ENCODE results near the gene MTMR12.

Gene MTMR12

GRCh38 chr5:32312595-32313332, at the start of gene MTMR12:
TSS of gene MTMR12 (minus strand) at chr5:32312939. CDS start at chr5:32312838, 101 bp downstream.
- peak; percentile 100 for DNase-seq (ENCODE audit: low read depth)

GRCh38 chr5:32362527-32362926, 49.8 kb upstream of the MTMR12 start:
- no peak for DNase-seq (ENCODE audit: low read depth)

GRCh38 chr5:32360906-32361305, 48.2 kb upstream of the MTMR12 start:
- no peak for DNase-seq (ENCODE audit: low read depth)

- DNase-seq (ENCODE audit: low read depth), result no peak
Observed at GRCh38 chr5:32358611-32359010, 45.9 kb upstream of the MTMR12 start.

- DNase-seq (ENCODE audit: low read depth), result no peak
Observed at GRCh38 chr5:32357658-32358057, 44.9 kb upstream of the MTMR12 start.

- no peak for DNase-seq (ENCODE audit: low read depth)
Observed at GRCh38 chr5:32355686-32356085, 42.9 kb upstream of the MTMR12 start.

- DNase-seq (ENCODE audit: low read depth), result no peak
Observed at GRCh38 chr5:32353420-32353819, 40.7 kb upstream of the MTMR12 start.

GRCh38 chr5:32352685-32353084, 39.9 kb upstream of the MTMR12 start:
- DNase-seq (ENCODE audit: low read depth), result no peak

- no peak for DNase-seq (ENCODE audit: low read depth)
Observed at GRCh38 chr5:32346869-32347268, 34.1 kb upstream of the MTMR12 start.

GRCh38 chr5:32343058-32343672, 30.4 kb upstream of the MTMR12 start:
- no peak for DNase-seq (ENCODE audit: low read depth)

- DNase-seq (ENCODE audit: low read depth), result no peak
Observed at GRCh38 chr5:32342656-32343055, 29.9 kb upstream of the MTMR12 start.

GRCh38 chr5:32339878-32340277, 27.1 kb upstream of the MTMR12 start:
- no peak for DNase-seq (ENCODE audit: low read depth)

GRCh38 chr5:32339198-32339597, 26.5 kb upstream of the MTMR12 start:
- no peak for DNase-seq (ENCODE audit: low read depth)

GRCh38 chr5:32332966-32333365, 20.2 kb upstream of the MTMR12 start:
- DNase-seq (ENCODE audit: low read depth), result no peak

GRCh38 chr5:32332361-32332760, 19.6 kb upstream of the MTMR12 start:
- DNase-seq (ENCODE audit: low read depth), result no peak

GRCh38 chr5:32331935-32332274, 19.2 kb upstream of the MTMR12 start:
- no peak for DNase-seq (ENCODE audit: low read depth)

GRCh38 chr5:32331217-32331934, 18.6 kb upstream of the MTMR12 start:
- no peak for DNase-seq (ENCODE audit: low read depth)

GRCh38 chr5:32330126-32330971, 17.6 kb upstream of the MTMR12 start:
- DNase-seq (ENCODE audit: low read depth), result no peak

- peak; percentile 17 for DNase-seq (ENCODE audit: low read depth)
Observed at GRCh38 chr5:32329395-32329834, 16.7 kb upstream of the MTMR12 start.

GRCh38 chr5:32326216-32326772, 13.6 kb upstream of the MTMR12 start:
- no peak for DNase-seq (ENCODE audit: low read depth)

- no peak for DNase-seq (ENCODE audit: low read depth)
Observed at GRCh38 chr5:32325616-32326015, 12.9 kb upstream of the MTMR12 start.

GRCh38 chr5:32325062-32325461, 12.3 kb upstream of the MTMR12 start:
- DNase-seq (ENCODE audit: low read depth), result no peak

Measured in stimulated activated CD8-positive, alpha-beta memory T cell treated with anti-CD3 and anti-CD28 coated beads, Interleukin-12 subunit alpha, Interleukin-12 subunit beta, amount 100 ng/mL, for 4 hours (primary cell).